ENCODE data around the gene ENTPD6. TPM values are rescaled to one million over a fixed set of nuclear protein-coding genes. Genes with fewer than 3 reads are reported as not detected.

The ENTPD6 gene
- polyA plus RNA-seq, 3 donors = 36.2 to 120 (median 47.0) TPM

DNA sequence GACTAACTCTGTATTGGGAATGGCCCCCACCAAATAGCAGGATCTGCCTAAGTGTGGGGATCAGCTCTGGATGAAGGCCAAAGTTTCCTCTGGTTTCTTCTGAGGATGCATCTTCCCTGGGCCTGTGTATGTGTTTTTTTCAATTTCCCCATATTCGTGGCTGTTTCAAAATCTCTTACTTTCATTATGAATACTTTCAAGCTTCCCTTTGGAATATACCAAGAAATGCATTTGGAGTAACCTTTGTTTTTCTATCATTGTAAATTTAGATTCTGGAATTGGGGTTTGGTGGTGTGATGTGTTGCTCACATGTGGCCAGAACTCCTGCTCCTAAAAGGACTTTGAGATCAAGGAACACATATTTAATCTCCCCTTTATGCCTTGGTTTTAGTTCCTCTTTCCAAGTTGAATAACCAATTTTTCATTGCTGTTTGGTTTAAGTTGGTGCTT, 8.4 kb downstream of the ENTPD6 start:
- H3K36me3 Mint-ChIP-seq = peaks cover 21 to 26% of the 10 kb centered on the region in 2 donors
- no peaks in the 10 kb centered on the region for H3K9me3 Mint-ChIP-seq
- peak overlapping the region; percentile 58 to 78 for H3K4me3 Mint-ChIP-seq
- H3K4me3 ChIP-seq (replicated peaks in 1 of 3; ENCODE audit: low read depth in 2 of 3, low read length in 3 of 3) = peak overlapping the region in 2 of 3 experiments; percentile 32 to 48
- TF ChIP-seq CTCF (IDR thresholded peaks at IDR 0.05) = no peak
- no peaks in the 10 kb centered on the region for H3K27me3 ChIP-seq (ENCODE audit: control insufficient read depth in 2 of 2, insufficient read depth in 2 of 2, low read length in 2 of 2)
- peaks cover under 1% of the 10 kb centered on the region for H4K20me1 ChIP-seq (ENCODE audit: insufficient read depth, low read length)
- H3K27ac Mint-ChIP-seq = peak overlapping the region; percentile 75 to 96 (median 91)
- H3K27me3 Mint-ChIP-seq (ENCODE audit: low read depth in 3 of 3) = peaks cover 0 to 2% (median 1%) of the 10 kb centered on the region in 3 donors
- peaks cover 57% of the 10 kb centered on the region for H3K79me2 ChIP-seq (ENCODE audit: insufficient read depth, low read length)
- peak overlapping the region; percentile 44 for H2AFZ ChIP-seq (ENCODE audit: insufficient read depth, low read depth, low read length, poor library complexity, severe bottlenecking)
- peaks cover 0 to 12% of the 10 kb centered on the region in 2 donors for H3K36me3 ChIP-seq (replicated peaks in 1 of 2; ENCODE audit: control insufficient read depth in 1 of 2, insufficient read depth in 2 of 2, low read length in 2 of 2)
- H3K27ac ChIP-seq (ENCODE audit: low read depth in 1 of 2, low read length in 2 of 2) = peak overlapping the region; percentile 78 to 81
- H3K4me1 ChIP-seq (ENCODE audit: control insufficient read depth in 1 of 2, insufficient read depth in 2 of 2, low read length in 2 of 2) = peaks cover 31 to 34% of the 10 kb centered on the region in 2 donors
- no CpG with 5 or more reads among the region's 1 CpG for WGBS (ENCODE audit: insufficient coverage)
- intact Hi-C loops (cut with micrococcal nuclease) = loop anchor here in 1 of 2 donors (10.0 kb wide), 1 partner anchor 191 kb away; the partner anchor contains the start of gene ABHD12
- no peaks in the 10 kb centered on the region for H3K9me3 ChIP-seq (replicated peaks in 1 of 2; ENCODE audit: control insufficient read depth in 1 of 2, insufficient read depth in 1 of 2, low read length in 2 of 2)
- peak overlapping the region; percentile 66 for H3K4me2 ChIP-seq (replicated peaks; ENCODE audit: extremely low read depth, low read length, poor library complexity, severe bottlenecking)
- H3K9ac ChIP-seq (ENCODE audit: insufficient read depth, low read length, poor library complexity, severe bottlenecking) = peak overlapping the region; percentile 36
- H3K4me1 Mint-ChIP-seq = peaks cover 50% of the 10 kb centered on the region
- peak; percentile 39 to 60 (median 59) for DNase-seq

DNA sequence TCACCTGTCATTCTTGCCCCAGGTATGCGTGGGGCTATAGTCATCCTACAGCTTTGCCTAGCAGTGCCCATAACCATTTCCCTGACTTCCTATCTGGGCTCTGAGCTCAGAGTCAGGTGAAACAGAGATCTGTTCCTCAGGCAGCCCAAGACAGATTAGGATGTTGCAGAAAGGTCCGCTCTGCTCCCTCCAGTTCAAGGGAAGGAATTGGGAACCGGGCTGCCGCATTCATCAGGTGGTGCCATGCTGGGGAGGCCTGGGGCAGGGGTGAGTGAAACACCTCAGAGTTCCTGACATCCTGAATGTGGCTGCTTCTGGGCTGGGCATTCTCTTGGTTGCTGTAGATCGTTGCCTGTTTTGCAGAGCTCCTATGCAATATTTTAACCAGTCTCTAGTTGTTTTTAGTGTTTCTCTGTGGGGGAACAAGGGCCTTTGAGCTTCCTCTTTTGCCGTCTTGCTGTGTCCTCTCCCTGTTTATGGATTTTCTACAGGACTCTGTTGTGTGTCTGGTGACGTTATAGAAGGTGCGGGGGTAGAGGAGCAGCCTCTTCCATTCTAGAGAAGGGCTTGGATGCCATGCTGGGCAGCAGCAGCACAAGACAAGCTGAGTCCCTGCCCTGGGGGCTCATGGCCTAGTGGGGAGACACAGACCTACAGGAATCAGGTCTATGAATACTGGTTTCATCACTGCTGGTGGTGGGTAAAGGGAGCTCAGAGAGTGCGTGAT, 9.2 kb downstream of the ENTPD6 start:
- Histone ChIP-seq H3K27ac (ENCODE audit: low read depth in 1 of 2, low read length in 2 of 2) (peak overlapping the region; percentile 78 to 81), H3K36me3 (replicated peaks in 1 of 2; ENCODE audit: control insufficient read depth in 1 of 2, insufficient read depth in 2 of 2, low read length in 2 of 2) (peaks cover 1 to 14% of the 10 kb centered on the region in 2 donors), H3K79me2 (ENCODE audit: insufficient read depth, low read length) (peaks cover 52% of the 10 kb centered on the region), H3K4me1 (ENCODE audit: control insufficient read depth in 1 of 2, insufficient read depth in 2 of 2, low read length in 2 of 2) (peaks cover 31 to 34% of the 10 kb centered on the region in 2 donors), H3K4me3 (replicated peaks in 1 of 3; ENCODE audit: low read depth in 2 of 3, low read length in 3 of 3) (peak overlapping the region in 1 of 3 experiments; percentile 48), H4K20me1 (ENCODE audit: insufficient read depth, low read length) (no peaks in the 10 kb centered on the region), H3K4me2 (replicated peaks; ENCODE audit: extremely low read depth, low read length, poor library complexity, severe bottlenecking) (peak overlapping the region; percentile 66), H2AFZ (ENCODE audit: insufficient read depth, low read depth, low read length, poor library complexity, severe bottlenecking) (peak overlapping the region; percentile 72), H3K9me3 (replicated peaks in 1 of 2; ENCODE audit: control insufficient read depth in 1 of 2, insufficient read depth in 1 of 2, low read length in 2 of 2) (no peaks in the 10 kb centered on the region), H3K9ac (ENCODE audit: insufficient read depth, low read length, poor library complexity, severe bottlenecking) (peak overlapping the region; percentile 36), H3K27me3 (ENCODE audit: control insufficient read depth in 2 of 2, insufficient read depth in 2 of 2, low read length in 2 of 2) (no peaks in the 10 kb centered on the region)
- peaks cover 23% of the 10 kb centered on the region in 2 donors for H3K36me3 Mint-ChIP-seq
- peaks cover 44% of the 10 kb centered on the region for H3K4me1 Mint-ChIP-seq
- TF ChIP-seq CTCF (IDR thresholded peaks at IDR 0.05) = no peak
- H3K27me3 Mint-ChIP-seq (ENCODE audit: low read depth in 3 of 3) = peaks cover 0 to 4% (median 3%) of the 10 kb centered on the region in 3 donors
- 42% methylated on average over 8 of the region's 9 CpGs for WGBS (ENCODE audit: insufficient coverage)
- intact Hi-C loops (cut with micrococcal nuclease) = loop anchor here in 1 of 2 donors (10.0 kb wide), 1 partner anchor 190 kb away; the partner anchor contains the start of gene ABHD12
- H3K9me3 Mint-ChIP-seq = no peaks in the 10 kb centered on the region
- H3K27ac Mint-ChIP-seq = peak overlapping the region; percentile 75 to 94 (median 92)
- peak; percentile 37 to 47 (median 42) for DNase-seq
- H3K4me3 Mint-ChIP-seq = peak overlapping the region; percentile 59 to 80
